B cell (primary cell): Measurements from ENCODE around the gene STAM. TPM values are rescaled to one million over a fixed set of nuclear protein-coding genes. Genes with fewer than 3 reads are reported as not detected.

Source experiments
- ATAC-seq: fragments of 200-7000 bp; cut with Tn5 transposase; one replicate; pipeline ENCODE4 v1.10.0; 2021; ENCODE audit warnings: low read depth, mild to moderate bottlenecking, moderate number of reproducible peaks, moderate library complexity
- CTCF ChIA-PET: fragments of 350-600 bp; sonication (Branson Sonifier 250); formaldehyde crosslinking; loops from one replicate; lab custom pipeline; 2021; ENCODE audit warnings: antibody characterized with exemption, inconsistent platforms; lab: Charles Lee
- POLR2A ChIA-PET: fragments of 350-600 bp; sonication (Branson Sonifier 250); formaldehyde crosslinking; loops from one replicate; lab custom pipeline; 2021; ENCODE audit warnings: antibody characterized with exemption; lab: Charles Lee
- DNase-seq: peaks from one replicate; pipeline ENCODE4 v3.0.0; 2013
- H2AFZ ChIP-seq: 2 replicates; pipeline ENCODE4 v1.6.1; 2012; ENCODE audit warnings: mild to moderate bottlenecking, low read depth, low read length; ENCODE audit not compliant: insufficient read depth, poor library complexity, severe bottlenecking
- H3K27ac ChIP-seq, 2 donors: 1 replicate in 1 of 2; 2 replicates in 1 of 2; pipeline ENCODE4 v1.5.1; 2012 to 2013; ENCODE audit warnings: low read length in 2 of 2, mild to moderate bottlenecking in 2 of 2, moderate library complexity in 1 of 2
- H3K27me3 ChIP-seq, 4 experiments: fragments of 200-600 bp in 1 of 4; sonication (generic) in 1 of 4; replicated peaks in 1 of 4; 1 replicate in 2 of 4; 2 replicates in 2 of 4; pipeline versions ENCODE4 v1.6.1 to v1.7.0; 2013 to 2016; ENCODE audit warnings: low read length in 3 of 4, mild to moderate bottlenecking in 2 of 4, mixed read lengths in 1 of 4, moderate library complexity in 1 of 4; ENCODE audit not compliant: insufficient read depth in 4 of 4, control insufficient read depth in 3 of 4; ENCODE audit errors: control extremely low read depth in 1 of 4
- H3K36me3 ChIP-seq, 2 experiments: replicated peaks in 1 of 2; 1 replicate in 1 of 2; 2 replicates in 1 of 2; pipeline versions ENCODE4 v1.6.1 to v1.7.1; 2013; ENCODE audit warnings: low read length in 1 of 2; ENCODE audit not compliant: insufficient read depth in 2 of 2, control insufficient read depth in 1 of 2; ENCODE audit errors: control extremely low read depth in 1 of 2, extremely low read depth in 1 of 2
- H3K4me1 ChIP-seq, 2 donors: fragments of 200-600 bp in 1 of 2; sonication (generic) in 1 of 2; 1 replicate in 1 of 2; 2 replicates in 1 of 2; pipeline versions ENCODE4 v1.5.1 to v1.6.1; 2013 to 2017; ENCODE audit warnings: low read length in 2 of 2; ENCODE audit not compliant: control insufficient read depth in 2 of 2, insufficient read depth in 2 of 2
- H3K4me2 ChIP-seq: replicated peaks from 2 replicates; pipeline ENCODE3; 2012; ENCODE audit warnings: mild to moderate bottlenecking, low read depth, low read length; ENCODE audit not compliant: poor library complexity, severe bottlenecking
- H3K4me3 ChIP-seq, 5 experiments: fragments of 200-600 bp in 1 of 5; sonication (generic) in 1 of 5; 1 replicate in 3 of 5; 2 replicates in 2 of 5; pipeline versions ENCODE4 v1.5.1 to v1.7.0; 2011 to 2016; ENCODE audit warnings: low read length in 4 of 5, mild to moderate bottlenecking in 4 of 5, low read depth in 2 of 5, control low read depth in 1 of 5, moderate library complexity in 1 of 5; ENCODE audit not compliant: insufficient read depth in 1 of 5; ENCODE audit errors: control extremely low read depth in 1 of 5, extremely low read depth in 1 of 5
- H3K79me2 ChIP-seq: fragments of 200-600 bp; sonication (generic); one replicate; pipeline ENCODE4 v1.6.0; 2016; ENCODE audit warnings: low read length; ENCODE audit not compliant: control insufficient read depth, insufficient read depth
- H3K9ac ChIP-seq: fragments of 200-600 bp; sonication (generic); 2 replicates; pipeline ENCODE4 v1.6.1; 2017; ENCODE audit warnings: mild to moderate bottlenecking, low read length, moderate library complexity
- H3K9me3 ChIP-seq, 3 donors: one replicate each; pipeline versions ENCODE4 v1.6.1 to v1.7.1; 2013; ENCODE audit warnings: low read length in 2 of 3; ENCODE audit not compliant: control insufficient read depth in 2 of 3, insufficient read depth in 1 of 3; ENCODE audit errors: control extremely low read depth in 1 of 3
- H4K20me1 ChIP-seq: 2 replicates; pipeline ENCODE4 v1.6.0; 2012; ENCODE audit warnings: mild to moderate bottlenecking, low read length; ENCODE audit not compliant: insufficient read depth, control insufficient read depth, poor library complexity, severe bottlenecking
- H3K27ac Mint-ChIP-seq: one replicate; pipeline ENCODE4 v1.8.0; 2021; ENCODE audit warnings: mixed read lengths
- H3K27me3 Mint-ChIP-seq: one replicate; pipeline ENCODE4 v1.8.0; 2021; ENCODE audit warnings: mixed read lengths
- H3K4me1 Mint-ChIP-seq: one replicate; pipeline ENCODE4 v1.8.0; 2021; ENCODE audit warnings: mixed read lengths
- H3K4me3 Mint-ChIP-seq: one replicate; pipeline ENCODE4 v1.8.0; 2021; ENCODE audit warnings: mixed read lengths
- H3K9me3 Mint-ChIP-seq: one replicate; pipeline ENCODE4 v1.8.0; 2022; ENCODE audit warnings: mixed read lengths; ENCODE audit not compliant: insufficient read depth
- EZH2 ChIP-seq: IDR thresholded peaks from 2 replicates; pipeline ENCODE4 v1.6.1; 2012; ENCODE audit warnings: borderline replicate concordance, low read depth, mild to moderate bottlenecking, moderate library complexity, low read length; ENCODE audit not compliant: insufficient read depth, poor library complexity, severe bottlenecking
- WGBS: methylation state at CpG from one replicate; pipeline ENCODE4 v1.1.5; 2013; ENCODE audit warnings: missing lambda C conversion rate; ENCODE audit not compliant: insufficient coverage; 5-methylcytosine and 5-hydroxymethylcytosine counted together
- intact Hi-C: fragments of 100-400 bp; cut with micrococcal nuclease; formaldehyde crosslinking; loops from one replicate; pipeline ENCODE4 v1.10.0; 2022
- polyA plus RNA-seq: library from polyadenylated mRNA; depleted of rRNA; stranded (reverse); fragments of >200 nt; gene quantifications from 2 replicates; pipeline ENCODE4 v1.2.3, GENCODE V29; 2012
- total RNA-seq, 2 donors: library from RNA; stranded (reverse); fragments of 120-200 nt in 1 of 2; gene quantifications; 1 replicate in 1 of 2; 2 replicates in 1 of 2; pipeline versions ENCODE4 v1.2.3 to v1.2.4, GENCODE V29; 2013 to 2022
- TF ChIP-seq, protein P1 (sequence below): fragments of 200-600 bp; IDR thresholded peaks from one replicate; pipeline ENCODE4 v1.8.0; 2022; ENCODE audit warnings: antibody characterized with exemption, mild to moderate bottlenecking

The STAM gene
- total and polyA plus RNA-seq, 2 donors (not counting 1 experiment from before 2014, with no cell fraction given), result 9.1 to 35.1 TPM

DNA sequence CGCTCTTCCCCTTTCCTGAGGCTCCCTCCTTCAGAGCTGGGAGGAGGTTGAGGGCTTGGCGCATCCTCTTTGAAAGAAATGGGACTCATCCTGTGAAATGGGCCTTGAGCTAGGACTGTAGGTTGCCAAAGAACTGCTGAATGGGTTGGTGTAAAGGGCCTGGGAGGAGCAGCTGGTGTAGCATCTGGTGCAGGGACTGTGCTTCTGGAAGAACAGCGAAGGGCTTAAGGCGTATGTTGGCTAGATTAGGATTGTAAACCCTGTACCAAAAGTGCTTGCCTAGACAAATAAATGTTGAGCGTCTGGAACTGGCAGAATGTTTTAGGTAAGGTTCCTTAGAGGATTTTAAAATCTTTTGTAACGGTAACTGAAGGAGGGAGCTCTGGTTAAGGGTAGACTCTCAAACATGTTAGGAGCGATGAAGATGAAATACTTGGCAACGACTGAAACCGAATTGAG lies 563 bp downstream of the STAM start:
- TF ChIP-seq EZH2, result no peak
- TF ChIP-seq, protein P1, sequence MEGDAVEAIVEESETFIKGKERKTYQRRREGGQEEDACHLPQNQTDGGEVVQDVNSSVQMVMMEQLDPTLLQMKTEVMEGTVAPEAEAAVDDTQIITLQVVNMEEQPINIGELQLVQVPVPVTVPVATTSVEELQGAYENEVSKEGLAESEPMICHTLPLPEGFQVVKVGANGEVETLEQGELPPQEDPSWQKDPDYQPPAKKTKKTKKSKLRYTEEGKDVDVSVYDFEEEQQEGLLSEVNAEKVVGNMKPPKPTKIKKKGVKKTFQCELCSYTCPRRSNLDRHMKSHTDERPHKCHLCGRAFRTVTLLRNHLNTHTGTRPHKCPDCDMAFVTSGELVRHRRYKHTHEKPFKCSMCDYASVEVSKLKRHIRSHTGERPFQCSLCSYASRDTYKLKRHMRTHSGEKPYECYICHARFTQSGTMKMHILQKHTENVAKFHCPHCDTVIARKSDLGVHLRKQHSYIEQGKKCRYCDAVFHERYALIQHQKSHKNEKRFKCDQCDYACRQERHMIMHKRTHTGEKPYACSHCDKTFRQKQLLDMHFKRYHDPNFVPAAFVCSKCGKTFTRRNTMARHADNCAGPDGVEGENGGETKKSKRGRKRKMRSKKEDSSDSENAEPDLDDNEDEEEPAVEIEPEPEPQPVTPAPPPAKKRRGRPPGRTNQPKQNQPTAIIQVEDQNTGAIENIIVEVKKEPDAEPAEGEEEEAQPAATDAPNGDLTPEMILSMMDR, result no peak
- H4K20me1 ChIP-seq, result peaks cover 18% of the 10 kb centered on the region
- Mint-ChIP-seq H3K27ac (peak overlapping the region; percentile 100), H3K9me3 (peaks cover 5% of the 10 kb centered on the region), H3K4me1 (peaks cover 55% of the 10 kb centered on the region), H3K27me3 (no peaks in the 10 kb centered on the region), H3K4me3 (peak overlapping the region; percentile 98)
- peaks cover 0 to 3% (median 0%) of the 10 kb centered on the region in 3 donors for H3K9me3 ChIP-seq
- peaks cover 35 to 43% of the 10 kb centered on the region in 2 donors for H3K4me1 ChIP-seq
- peak overlapping the region; percentile 71 to 99 (median 86) for H3K4me3 ChIP-seq
- peak overlapping the region; percentile 89 for H3K9ac ChIP-seq
- no peaks in the 10 kb centered on the region for H3K36me3 ChIP-seq
- peak overlapping the region; percentile 96 to 99 for H3K27ac ChIP-seq
- WGBS, result 4% methylated on average over 9 of the region's 9 CpGs
- intact Hi-C loops, result loop anchor here (1.0 to 5.0 kb wide), 7 partner anchors 11 to 1784 kb away; partner anchors contain the start of genes ARL5B, MINDY3, RSU1 and VIM
- H3K27me3 ChIP-seq, result no peaks in the 10 kb centered on the region
- peaks cover 67% of the 10 kb centered on the region for H3K79me2 ChIP-seq
- ChIA-PET CTCF (interaction anchor here (0.6 to 1.8 kb wide), 9 partner anchors 9 to 415 kb away, joined by 3 to 10 read pairs (median 4); no protein-coding TSS in a partner anchor), POLR2A (no interaction called here)
- no peak for ATAC-seq
- peak overlapping the region; percentile 94 for H2AFZ ChIP-seq
- H3K4me2 ChIP-seq, result peak overlapping the region; percentile 76
- no peak for DNase-seq

DNA sequence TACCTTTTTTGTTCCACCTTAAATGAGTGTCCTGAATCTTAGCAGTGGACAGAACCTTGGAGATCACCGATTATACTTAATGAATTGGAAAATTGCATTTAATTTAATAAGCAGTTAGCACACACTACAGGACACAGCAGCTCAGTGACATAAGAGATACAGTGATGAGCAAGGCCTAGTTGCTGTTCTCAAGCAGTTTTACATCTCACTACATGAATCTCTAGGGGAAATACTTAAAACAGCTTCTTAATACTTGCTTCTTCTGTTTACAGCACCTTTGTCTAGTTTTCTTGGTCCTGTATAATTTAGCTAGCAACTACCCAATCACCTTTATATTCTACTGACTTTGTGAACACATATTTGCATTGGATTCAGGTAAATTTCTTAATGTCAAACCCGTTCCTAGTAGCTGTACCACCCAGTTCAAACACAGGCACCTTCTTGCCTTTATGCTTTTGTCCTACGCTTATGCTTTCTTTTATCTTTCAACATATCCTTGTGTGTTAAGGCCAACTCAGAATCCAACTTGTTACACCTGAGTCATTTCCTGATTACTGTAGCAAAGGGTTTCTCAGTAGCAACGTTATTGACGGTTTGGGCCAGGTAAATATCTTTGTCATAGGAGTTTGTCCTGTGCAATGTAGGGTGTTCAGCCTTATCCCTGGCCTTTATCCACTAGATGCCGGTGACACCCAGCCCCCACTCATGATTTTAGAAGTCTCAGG lies 1.8 kb downstream of the STAM start:
- Histone ChIP-seq H3K9ac (peak overlapping the region; percentile 25), H3K27ac (peak overlapping the region in 1 of 2 donors; percentile 1), H3K4me2 (peak overlapping the region; percentile 76), H3K79me2 (peaks cover 80% of the 10 kb centered on the region), H4K20me1 (peaks cover 18% of the 10 kb centered on the region), H3K36me3 (no peaks in the 10 kb centered on the region), H3K27me3 (no peaks in the 10 kb centered on the region), H3K9me3 (peaks cover 0 to 3% (median 0%) of the 10 kb centered on the region in 3 donors), H3K4me1 (peaks cover 35 to 43% of the 10 kb centered on the region in 2 donors), H3K4me3 (peak overlapping the region in 2 of 5 experiments; percentile 5 to 12), H2AFZ (no peak overlapping the region)
- ChIA-PET POLR2A (no interaction called here), CTCF (no interaction called here)
- no peak for DNase-seq
- H3K27me3 Mint-ChIP-seq, result no peaks in the 10 kb centered on the region
- H3K9me3 Mint-ChIP-seq, result peaks cover 3% of the 10 kb centered on the region
- H3K4me1 Mint-ChIP-seq, result peaks cover 59% of the 10 kb centered on the region
- peak overlapping the region; percentile 50 for H3K27ac Mint-ChIP-seq
- intact Hi-C loops, result loop anchor here (2.0 kb wide), 2 partner anchors 23 to 1785 kb away; partner anchors contain the start of gene MINDY3
- 84% methylated on average over 2 of the region's 6 CpGs for WGBS
- H3K4me3 Mint-ChIP-seq, result peak overlapping the region; percentile 98
- TF ChIP-seq, protein P1, result no peak
- no peak for TF ChIP-seq EZH2
- ATAC-seq, result no peak
